T-helper 22 cell (primary cell): ENCODE data around the gene KRT14.
"Not testable (repeated sequence)": the region's sequence is repeated elsewhere in the genome, so short reads cannot be mapped to it uniquely, and the experiment has no call there.

Experiments used
- DNase-seq: peaks from one replicate; pipeline ENCODE4 v3.0.0-alpha.2; 2020; ENCODE audit warnings: low read depth

Gene KRT14

DNA sequence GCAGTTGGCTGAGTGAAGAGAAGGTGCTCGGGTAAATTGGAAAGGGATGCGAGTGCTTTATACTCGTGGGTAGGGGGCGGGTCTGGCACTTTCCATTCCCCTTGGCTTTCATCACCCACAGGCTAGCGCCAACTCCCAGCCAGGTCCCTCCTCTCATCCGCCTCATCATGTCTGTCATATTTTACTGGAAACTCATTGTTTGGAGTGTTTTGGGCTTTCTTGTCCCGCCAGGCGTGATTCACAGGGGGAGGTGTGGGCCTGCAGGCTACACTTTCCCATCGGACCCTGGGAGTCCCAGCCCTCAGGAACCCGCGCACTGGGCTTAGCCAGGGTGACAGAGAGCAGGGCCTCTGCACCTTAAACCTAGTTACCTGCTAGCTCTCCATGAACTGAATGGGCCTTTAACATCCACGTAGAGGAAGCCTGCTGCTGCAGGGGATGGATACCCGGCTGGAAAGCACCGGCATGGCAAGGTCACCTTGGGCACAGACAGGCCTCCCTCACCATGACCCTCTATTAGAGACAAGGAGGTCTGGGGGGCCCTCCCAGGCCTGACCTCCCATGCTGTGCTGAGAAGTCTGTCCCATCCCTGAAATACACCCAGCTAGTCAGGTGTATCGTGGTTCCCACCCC lies at the start of gene KRT14:
KRT14 (minus strand) TSS at position 33 of the 633 bp plus-strand sequence. CDS start 61 bp downstream, outside the sequence.
- no peak for DNase-seq

DNA sequence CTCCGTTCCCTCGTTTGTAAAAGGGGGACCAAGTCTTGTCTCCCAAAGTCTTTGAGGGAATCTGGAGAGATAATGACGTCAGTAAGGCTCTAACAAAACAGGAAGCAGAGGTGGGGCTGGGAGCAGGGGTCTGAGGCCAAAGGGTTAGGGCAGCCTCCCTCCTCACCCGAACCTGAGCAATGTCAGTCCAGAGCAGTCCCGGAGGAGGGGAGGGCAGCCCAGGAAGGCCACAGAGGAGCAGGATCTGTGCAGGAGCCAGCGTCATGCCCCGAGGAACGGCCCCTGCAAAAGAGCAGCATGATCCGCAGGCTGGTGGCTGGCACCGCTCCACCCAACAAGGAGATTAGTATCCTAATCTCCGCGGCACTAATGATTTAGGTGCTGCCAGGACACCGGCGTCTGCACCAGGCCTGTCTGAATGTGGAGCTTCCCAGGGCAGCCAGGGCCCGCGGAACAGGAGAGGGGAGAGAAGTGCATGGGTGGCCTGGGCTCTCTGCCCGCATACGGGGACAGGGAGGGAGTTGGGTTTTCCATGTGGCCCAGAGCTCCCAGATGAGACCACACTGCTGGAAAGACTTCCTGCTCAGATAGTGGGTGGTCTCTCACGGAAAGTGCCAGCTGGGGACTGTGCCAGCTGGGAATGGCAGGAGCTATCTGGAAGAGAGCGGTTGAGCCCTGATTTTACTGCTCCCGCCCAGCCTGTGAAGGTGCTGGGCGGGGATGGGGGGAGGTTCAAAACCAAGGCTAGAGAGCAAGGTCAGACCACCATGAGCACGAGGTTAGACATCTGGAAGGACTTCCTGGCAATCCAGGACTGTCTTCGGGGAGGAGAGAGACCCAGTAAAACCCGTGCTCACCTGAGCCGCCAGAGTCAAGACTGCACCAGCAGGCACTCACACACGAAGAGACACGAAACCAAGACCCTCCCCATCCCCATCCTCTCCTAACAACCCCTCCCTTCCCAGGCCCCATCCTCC lies 48.7 kb upstream of the KRT14 start:
- no peak for DNase-seq

DNA sequence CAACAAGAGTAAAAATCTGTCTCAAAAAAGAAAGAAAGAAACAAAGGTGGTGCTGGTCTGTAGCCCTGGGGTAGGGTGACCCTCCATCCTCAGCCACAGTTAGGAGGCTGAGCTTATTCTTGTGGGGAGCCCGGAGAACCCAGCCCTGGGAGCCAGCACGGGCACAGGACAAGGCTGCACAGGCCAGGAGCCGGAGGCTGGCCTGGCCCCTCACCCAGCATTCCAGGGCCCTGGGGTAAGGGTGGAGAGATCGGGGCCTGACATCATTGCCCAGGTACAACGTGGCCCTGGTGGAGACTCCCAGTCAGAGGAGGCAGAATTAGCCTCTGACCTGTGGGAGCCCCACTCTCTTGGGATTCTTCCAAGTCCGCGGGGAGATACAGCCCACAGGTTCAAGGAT lies 47.9 kb upstream of the KRT14 start:
- DNase-seq, result no peak

DNA sequence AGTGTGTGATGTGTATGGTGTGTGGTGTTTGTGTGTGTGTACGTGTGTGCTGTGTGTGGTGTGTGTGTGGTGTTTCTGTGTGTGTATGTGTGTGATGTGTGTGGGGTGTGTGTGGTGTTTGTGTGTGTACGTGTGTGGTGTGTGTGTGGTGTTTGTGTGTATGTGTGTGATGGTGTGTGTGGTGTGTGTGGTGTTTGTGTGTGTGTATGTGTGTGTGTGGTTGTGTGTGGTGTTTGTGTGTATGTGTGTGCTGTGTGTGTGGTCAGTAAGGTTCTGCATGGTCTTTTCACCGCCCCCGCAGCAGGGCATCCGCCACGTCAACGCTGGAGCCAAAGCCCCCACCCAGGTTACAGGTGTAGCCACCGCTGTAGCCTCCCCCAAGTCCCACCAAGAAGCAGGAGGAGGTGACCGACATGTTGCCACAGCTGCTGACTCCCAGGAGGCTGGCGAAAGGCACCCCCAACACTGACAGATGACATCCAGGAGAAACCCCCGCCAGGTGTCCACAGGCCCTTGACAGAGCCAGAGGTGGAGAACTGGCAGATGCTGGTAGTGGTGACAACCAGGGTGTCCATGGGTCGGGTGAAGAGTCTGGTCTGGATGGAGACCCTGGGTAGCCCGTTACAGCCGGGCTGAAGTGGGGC lies 47.0 kb upstream of the KRT14 start:
- DNase-seq, result no peak

DNA sequence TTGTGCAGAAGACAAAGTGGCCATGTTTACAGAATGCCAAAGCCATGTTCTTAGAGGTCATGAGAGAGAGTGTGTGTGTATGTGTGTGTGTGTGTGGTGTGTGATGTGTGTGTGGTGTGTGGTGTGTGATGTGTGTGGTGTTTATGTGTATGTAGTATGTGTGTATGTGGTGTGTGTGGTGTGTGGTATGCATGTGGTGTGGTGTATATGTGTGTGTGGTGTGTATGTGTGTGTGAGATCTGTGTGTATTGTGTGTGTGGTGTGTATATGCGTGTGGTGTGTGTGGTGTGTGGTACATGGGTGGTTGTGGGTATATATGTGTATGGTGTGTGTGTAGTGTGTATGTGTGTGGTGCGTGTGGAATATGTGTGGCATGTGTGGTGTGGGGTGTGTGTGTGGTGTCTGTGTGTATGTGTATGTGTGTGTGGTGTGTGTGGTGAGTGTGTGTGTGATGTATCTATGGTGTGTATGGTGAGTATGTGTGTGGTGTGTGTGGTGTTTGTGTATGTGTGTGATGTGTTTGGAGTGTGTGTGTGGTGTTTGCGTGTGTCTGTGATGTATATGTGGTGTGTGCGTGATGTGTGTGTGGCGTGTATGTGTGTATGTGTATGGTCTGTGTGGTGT lies 45.9 kb upstream of the KRT14 start:
- DNase-seq, result no peak

DNA sequence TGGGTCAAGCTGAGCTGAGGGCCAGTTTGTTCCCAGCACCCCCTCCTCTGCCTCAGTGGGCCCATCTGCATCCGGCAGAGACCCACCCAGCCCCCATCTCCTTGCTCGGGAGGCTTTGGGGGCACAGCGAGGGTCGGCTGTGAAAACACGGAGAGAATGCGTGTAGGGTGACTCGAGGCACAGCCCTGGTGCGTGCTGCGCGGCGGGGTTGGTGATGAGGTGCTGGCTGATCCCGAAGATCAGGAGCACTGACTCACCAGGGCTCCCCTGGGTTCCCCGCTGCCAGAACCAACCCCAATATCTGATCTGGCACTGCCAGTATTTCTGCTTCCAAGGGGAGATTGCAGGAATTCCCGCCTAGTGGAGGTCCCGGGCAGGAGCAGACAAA lies 45.2 kb upstream of the KRT14 start:
- DNase-seq, result no peak

DNA sequence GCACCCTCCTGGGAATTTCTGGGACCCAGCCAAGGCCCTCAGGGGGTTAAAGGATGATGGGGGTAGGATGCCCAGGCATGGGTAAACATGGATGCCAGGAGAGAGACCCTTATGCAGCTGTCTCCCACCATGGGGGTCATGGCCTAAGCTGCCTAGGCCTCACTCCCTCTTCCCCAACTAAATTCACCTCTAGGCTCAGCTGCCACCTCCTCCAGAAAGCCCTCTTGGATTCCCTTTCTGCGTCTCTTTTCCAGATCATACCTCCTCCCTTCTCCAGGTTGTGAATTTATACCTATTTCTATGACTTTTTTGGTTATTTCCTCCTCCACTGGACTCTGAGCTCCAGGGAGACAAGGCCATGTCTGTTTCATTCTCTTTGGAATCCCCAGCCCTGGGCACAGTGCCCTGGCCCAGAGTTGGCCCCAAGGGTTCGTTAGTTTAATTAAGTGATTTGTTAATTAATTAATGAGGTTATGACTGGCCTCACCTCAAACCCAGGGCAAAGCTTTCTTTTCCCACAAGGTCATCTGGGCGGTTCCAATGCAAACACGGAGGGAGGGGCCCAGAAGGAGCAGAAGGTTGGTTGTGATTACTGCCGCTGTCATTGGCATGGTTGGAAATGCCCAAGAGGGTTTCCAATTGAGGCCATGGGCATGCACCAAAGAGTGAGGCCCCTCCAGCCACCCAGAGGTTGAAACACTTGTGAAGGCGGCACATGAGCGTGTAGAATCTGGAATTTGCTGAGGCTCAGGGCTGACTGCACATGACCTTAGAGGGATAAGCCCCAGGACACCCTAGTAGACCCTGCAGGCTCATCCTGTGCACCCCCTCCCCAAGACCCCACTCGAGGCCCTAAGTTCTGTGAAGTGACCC lies 44.6 kb upstream of the KRT14 start:
- no peak for DNase-seq

DNA sequence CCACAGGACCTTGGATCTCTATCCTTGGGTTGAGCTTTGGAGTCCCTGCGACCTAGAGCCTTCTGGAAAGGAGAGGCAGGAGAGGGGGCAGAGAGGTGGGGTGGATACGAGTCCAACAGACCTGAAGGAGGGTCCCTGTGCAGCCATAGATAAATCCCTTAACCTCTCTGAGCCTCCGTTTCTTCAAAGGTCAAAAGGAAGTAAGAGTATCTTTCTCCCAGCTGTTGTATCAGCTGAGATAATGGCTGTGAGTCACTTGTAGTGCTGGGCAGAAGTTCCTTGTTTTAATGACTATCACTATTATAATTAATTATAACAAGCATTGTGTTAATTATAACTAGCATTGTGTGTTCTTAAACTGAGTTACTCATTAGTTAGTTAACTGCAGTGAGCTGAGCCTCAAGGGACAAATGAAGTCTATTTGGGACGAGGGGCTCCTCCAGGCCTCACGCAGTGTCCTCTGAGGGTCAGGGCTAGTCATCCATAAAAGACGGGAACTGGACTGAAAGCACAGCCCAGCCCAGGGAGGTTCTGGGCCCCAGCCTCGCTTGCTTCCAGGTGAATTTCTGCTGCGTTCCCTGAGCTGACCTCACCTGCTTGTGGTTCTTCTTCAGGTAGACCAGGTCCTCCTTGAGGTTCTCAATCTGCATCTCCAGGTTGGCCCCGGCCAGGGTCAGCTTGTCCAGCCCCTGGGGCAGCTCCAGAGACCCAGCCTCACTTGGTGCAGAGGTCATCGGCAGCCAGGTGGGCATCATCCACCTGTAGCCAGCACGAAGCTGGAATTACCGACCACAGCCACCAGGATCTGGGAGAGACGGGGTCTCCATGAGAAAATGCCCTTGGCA lies 43.4 kb upstream of the KRT14 start:
- DNase-seq, result no peak

DNA sequence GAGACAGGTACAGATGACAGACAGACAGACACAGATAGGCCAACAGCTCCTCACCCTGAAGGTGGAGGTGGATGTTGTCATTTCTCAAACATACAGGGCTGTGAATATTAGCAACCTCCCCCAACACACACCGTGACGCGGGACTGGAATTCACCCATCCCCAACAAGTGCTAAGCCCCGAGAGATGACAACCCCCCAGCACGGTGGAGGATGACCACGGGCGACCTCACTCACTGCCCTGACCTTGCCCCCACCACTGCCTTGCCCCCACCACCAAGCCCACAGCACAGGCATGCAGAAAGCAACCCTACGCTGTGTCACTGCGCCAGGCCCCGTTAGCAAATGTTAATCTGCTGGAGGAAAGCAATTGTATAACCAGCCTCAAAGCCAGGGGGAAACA lies 42.6 kb upstream of the KRT14 start:
- no peak for DNase-seq

DNA sequence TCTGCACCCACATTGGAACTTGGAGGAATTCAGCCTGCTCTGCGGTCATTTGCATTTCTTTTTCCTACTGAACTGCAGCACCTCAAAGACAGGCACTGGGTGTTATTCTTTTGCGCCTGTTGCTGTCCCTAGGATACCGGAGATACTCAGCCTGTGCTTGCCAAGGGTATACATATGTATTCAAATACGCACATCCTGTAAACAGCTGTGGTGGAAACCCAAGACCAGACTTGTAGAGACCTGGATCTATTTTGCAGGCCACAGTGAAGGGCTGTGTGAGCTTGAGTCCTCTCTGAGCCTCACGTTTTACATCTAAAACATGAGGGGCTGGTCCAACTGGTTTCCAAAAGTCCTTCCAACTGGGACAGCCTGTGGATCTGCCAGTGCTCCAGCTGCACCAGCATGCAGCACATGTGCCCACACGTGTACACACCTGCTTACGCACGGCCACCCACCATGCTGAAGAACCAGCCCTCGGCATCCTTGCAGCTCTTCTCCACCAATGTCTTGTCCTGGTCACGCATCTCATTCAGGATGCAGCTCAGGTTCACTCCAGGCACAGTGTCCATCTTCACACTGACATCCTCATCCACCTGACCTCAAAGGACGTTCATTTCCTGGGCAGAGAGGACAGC lies 42.0 kb upstream of the KRT14 start:
- DNase-seq, result not testable (repeated sequence)

DNA sequence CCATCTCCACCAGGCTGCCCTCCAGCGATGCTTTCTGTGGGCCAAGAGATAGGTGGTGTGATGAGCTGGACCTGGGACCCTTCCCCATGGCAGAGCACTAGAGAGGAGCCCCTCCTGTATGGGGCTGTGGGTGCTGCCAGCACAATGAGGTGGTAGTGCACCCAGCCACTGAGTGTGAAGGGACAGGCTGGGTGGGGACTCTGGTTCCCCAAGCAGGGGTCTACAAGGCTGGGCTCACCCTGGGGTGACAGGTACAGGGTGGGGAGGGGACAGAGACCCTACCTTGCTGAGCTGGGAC lies 41.3 kb upstream of the KRT14 start:
- not testable (repeated sequence) for DNase-seq

DNA sequence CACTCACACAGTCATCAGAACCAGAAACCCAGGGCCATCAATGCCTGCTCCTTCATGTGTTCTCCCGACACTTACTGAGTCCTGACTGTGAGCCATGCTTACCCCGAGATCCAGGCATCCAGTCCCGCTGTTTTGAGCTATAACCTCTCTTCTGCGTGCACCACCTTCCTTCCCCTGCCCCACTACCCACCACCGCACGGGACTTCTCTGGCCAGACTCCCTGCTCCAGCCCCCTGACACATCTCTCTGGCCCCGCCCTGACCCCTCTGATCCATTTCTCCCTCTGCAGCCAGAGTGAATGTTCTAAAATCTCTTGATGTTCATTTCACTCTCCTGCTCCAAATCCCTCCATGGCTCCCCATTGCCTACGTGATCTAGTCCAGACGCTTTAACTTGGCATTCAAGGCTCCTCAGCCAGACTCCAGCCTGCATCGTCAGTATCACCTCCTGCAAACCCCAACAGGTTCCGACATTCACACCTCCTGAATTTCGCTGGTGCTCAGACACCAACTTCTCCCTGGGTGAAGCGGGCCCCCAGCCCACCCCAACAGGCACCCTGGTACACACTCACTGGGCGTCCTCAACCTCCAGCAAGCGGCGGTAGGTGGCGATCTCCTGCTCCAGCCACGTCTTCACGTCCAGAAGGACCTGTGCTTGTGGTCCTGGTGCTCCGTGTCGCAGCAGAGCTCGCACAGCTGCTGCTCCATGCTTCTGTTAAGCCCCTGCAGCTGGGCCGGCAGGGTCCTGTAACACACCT lies 40.8 kb upstream of the KRT14 start:
- DNase-seq, result no peak

DNA sequence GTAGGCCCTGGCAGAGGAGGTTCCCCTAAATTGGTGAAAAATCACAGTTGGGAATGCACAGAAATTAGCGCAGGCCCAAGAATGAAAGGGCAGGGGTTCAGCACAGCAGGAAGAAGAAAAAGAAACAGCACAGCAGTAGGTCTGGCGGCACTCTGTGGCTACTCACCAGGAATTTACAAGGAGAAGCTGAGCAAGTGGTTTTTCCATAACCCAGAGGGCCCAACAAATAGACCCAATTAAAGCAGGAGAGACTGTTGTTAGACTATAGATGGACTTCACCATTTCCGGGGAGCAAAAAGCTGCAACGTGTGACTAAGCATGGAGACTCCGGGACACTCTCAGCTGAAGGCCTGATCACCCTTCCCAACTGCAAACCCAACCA lies 40.2 kb upstream of the KRT14 start:
- DNase-seq, result not testable (repeated sequence)

DNA sequence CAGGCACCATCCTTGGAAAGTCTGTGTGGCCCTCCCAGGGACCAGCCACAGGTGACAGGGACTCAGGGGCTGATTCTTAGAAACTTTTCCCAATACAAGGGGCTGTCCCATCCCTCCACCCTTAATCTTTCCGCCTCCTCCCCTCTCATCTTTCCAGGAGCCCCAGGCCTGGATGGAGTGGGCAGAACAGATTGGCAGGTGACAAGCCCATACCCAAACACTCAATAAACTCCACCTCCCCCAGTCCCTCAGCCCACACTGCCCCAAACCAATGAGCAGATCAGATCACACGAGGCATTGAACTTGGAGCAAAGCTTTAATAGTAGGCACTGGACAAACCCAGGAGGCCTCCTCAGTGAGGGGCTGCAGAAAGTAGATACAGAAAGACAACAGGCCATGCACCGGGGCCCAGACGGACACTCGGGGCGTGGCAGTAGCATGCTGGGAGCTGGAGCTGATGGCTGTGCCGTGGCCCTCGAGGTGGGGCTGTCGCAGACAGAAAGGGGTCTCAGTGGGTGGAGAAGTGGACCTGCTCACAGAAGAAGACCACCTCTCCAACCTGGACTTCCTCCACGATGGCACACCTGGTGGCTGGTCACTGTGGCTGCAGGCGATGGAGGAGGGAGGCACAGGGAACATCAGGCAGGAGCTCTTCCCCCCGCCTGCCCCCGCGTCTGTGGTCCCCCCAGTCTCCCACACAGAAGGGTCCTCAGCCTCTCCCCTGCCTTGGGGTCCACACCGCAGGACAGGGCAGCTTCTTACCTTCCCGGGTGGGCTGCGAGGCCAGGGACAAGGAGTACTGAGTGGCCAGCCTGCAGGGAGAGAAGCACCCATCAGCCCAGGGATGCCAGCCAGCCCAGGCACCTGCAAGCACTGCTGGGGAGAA lies 39.6 kb upstream of the KRT14 start:
- DNase-seq, result not testable (repeated sequence)

DNA sequence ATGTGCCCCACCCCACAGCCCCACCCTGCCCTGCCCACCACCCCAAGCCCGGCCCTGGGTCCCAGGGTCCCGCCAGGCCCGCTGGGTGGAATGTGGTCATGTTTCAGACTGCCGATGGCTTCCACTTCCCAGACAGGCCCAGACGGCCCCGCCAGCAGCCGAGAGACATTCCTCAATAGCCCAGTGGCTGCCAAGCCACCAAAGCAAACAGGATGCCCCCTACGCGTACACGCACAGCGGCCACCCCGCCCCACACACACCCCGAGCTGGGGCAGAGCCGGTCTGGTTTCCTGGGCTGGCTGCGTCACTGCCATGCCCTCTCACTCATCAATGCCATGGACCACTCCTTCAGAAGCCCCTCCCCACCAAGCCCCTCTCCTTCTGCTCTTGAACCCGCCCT lies 38.9 kb upstream of the KRT14 start:
- no peak for DNase-seq

DNA sequence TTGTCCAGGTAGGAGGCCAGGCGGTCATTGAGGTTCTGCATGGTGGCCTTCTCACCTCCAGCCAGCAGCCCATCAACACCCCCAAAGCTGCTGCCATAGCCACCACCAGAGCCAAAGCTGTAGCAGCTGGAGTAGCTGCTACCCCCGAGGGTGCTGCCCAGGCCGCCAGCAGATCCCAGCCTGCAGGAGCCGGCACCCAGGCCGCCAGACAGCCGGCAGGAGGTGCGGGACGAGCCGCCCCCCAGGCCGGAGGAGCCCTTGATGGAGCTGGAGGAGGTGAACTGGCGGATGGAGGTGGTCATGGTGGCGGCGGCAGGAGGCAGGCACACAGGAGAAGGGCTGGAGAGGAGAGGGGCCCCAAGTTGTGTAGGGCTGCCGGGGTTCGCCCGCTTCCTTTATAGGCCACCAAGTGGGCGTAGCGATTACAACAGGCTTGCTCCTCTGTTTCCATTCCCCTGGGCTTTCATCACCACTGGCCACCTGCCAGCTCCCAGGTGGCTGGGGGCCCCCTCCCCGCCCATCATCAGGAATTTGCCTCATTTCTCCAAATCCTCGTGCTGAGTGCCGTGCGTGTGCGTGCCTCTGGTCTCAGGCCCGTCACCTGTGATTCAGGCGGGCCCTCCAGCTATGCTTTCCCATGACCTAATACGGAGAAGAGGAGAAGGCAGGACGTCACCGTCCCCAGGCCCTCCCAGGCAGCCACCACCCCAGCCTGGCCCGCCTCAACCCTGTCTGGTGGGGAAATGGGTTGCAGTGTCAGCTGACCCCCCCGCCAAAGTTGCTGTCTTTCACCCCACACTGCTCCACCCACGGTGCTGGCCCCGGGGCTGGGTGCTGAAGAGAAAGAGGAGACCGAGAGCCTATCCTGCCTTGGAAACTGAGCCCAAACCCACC lies 37.8 kb upstream of the KRT14 start, which contains the start of gene KRT17:
KRT17 (minus strand) TSS at position 368 of the 894 bp plus-strand sequence; CDS start at position 302, 66 bp downstream.
- no peak for DNase-seq

DNA sequence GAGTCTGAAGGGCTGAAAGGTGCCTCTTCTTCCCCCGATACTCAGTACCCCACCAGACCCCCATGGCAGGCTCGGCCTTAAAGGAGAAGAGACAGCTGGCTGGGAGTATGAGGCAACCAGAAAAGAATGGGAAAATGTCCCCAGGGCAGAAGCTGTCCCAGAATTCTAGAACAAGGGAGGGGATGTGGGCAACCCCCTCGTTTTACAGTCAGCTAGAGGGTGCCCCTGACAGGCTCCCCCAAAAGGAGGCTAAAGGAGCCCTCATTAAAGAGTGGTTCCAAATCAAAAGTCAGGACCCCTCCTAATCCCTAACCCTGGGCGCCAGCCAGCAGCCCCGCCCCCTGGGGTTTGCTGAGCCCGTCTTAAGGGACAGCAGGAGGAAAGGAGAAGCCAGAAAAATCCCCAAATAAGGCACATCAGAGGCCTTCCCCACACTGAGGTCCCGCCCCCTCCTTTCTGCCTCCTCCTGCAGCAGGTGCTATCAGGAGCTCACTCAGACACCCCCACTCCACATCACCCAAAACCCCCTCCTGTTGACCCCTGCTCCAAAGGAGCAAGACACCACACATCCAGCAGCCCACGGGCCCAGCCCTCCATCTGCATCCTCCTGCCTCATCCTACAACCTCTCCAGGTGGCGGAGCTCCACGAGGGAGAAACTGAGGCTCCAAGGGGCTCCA lies 36.6 kb upstream of the KRT14 start:
- not testable (repeated sequence) for DNase-seq
